Esophagus squamous epithelium (tissue), 4 donors: Measurements from ENCODE around the gene PPP1R27.

Experiments used
- POLR2A ChIP-seq, 4 donors: fragments of 450-650 bp; IDR thresholded peaks; one replicate each; pipeline ENCODE4 v1.6.1; 2017; ENCODE audit warnings: antibody characterized with exemption in 4 of 4, mild to moderate bottlenecking in 4 of 4, moderate library complexity in 3 of 4
- TF ChIP-seq, protein P1 (sequence below), 6 experiments: fragments of 450-650 bp in 4 of 6; fragments of 200-600 bp in 2 of 6; sonication (generic) in 2 of 6; IDR thresholded peaks; one replicate each; pipeline ENCODE4 v1.5.1; 2016 to 2019; ENCODE audit warnings: antibody characterized with exemption in 6 of 6, mild to moderate bottlenecking in 4 of 6, moderate library complexity in 4 of 6

GRCh38 chr17:81811705-81812570, 22.9 kb downstream of the PPP1R27 start:
- TF ChIP-seq, protein P1, sequence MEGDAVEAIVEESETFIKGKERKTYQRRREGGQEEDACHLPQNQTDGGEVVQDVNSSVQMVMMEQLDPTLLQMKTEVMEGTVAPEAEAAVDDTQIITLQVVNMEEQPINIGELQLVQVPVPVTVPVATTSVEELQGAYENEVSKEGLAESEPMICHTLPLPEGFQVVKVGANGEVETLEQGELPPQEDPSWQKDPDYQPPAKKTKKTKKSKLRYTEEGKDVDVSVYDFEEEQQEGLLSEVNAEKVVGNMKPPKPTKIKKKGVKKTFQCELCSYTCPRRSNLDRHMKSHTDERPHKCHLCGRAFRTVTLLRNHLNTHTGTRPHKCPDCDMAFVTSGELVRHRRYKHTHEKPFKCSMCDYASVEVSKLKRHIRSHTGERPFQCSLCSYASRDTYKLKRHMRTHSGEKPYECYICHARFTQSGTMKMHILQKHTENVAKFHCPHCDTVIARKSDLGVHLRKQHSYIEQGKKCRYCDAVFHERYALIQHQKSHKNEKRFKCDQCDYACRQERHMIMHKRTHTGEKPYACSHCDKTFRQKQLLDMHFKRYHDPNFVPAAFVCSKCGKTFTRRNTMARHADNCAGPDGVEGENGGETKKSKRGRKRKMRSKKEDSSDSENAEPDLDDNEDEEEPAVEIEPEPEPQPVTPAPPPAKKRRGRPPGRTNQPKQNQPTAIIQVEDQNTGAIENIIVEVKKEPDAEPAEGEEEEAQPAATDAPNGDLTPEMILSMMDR (IDR thresholded peaks at IDR 0.05), result no peak
- TF ChIP-seq POLR2A (IDR thresholded peaks at IDR 0.05), result no peak
